HUES64 (cell line): ENCODE data around the gene IGF2.

ENCODE experiments used
- H3K27ac ChIP-seq: 2 replicates; pipeline ENCODE4 v1.7.0; 2013; ENCODE audit warnings: low read depth, low read length, inconsistent platforms
- H3K27me3 ChIP-seq: 2 replicates; pipeline ENCODE4 v1.6.1; 2013; ENCODE audit warnings: mild to moderate bottlenecking, low read length; ENCODE audit not compliant: insufficient read depth
- H3K36me3 ChIP-seq: 2 replicates; pipeline ENCODE4 v1.6.1; 2013; ENCODE audit warnings: mild to moderate bottlenecking, low read length; ENCODE audit not compliant: insufficient read depth
- H3K4me1 ChIP-seq: 2 replicates; pipeline ENCODE4 v1.6.1; 2013; ENCODE audit warnings: mild to moderate bottlenecking, low read length, moderate library complexity; ENCODE audit not compliant: insufficient read depth
- H3K4me3 ChIP-seq: 2 replicates; pipeline ENCODE4 v1.5.1; 2013; ENCODE audit warnings: mild to moderate bottlenecking, low read length, moderate library complexity
- H3K9ac ChIP-seq: 2 replicates; pipeline ENCODE4 v1.6.1; 2013; ENCODE audit warnings: mild to moderate bottlenecking, low read depth, low read length
- H3K9me3 ChIP-seq: 2 replicates; pipeline ENCODE4 v1.6.1; 2013; ENCODE audit warnings: low read depth, low read length; ENCODE audit not compliant: insufficient read depth
- WGBS: fragments of 150-250, 120-280 bp; methylation state at CpG from one replicate; pipeline ENCODE4 v1.1.7; 2013; ENCODE audit warnings: missing lambda C conversion rate; 5-methylcytosine and 5-hydroxymethylcytosine counted together

The IGF2 gene

DNA sequence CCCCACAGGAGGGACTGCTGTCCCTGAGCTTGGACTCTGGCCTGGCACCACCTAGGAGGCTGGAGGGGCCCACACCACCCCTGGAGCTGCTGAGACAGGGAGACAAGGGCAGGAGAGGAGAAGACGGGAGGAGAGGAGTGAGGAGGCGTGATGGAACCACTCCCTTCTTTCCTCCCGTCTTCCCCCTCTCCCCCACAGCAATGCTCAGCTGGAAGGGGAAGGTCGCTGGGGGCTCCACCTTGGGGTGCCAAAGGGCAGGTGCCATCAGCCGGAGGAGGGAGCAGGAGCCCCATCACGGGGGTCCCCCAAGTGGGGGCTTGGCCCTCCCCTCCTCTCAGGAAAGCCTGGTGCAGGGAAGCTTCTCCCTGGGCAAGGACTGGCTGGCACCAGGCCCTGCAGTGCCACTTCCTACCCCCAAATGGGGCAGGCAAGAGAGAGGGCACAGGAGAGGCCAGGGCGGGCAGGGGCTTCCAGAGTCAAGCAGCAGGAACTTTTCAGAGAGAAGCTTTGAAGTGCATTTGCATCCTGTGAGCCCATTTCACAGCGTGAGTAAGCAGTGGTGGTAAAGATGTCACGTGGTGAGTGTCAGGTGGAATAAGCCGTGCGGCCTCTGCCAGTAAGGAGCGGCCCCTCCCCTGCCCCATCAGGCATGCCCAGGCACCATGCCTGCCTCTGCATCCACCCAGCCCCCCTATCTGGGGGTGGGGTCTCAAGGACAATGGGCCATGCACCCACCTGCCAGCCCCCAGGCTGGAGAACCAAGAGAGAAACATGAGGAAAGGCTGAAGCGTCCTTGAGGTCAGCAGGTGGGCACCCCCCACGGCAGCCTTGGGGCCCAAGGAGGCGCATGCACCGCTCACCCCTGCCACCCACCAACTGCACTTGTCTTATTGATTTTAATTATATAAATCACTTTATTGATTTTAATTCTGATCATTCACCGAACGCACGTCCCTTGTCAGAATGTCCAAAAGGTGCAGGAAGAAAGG, 4.9 kb downstream of the IGF2 start:
- no peaks in the 10 kb centered on the region for H3K9me3 ChIP-seq
- H3K36me3 ChIP-seq: no peaks in the 10 kb centered on the region
- no peak overlapping the region for H3K4me3 ChIP-seq
- H3K4me1 ChIP-seq: 0 out of 2 replicates have a peak, but pooled peaks cover 6% of the 10 kb centered on the region
- peaks cover 69% of the 10 kb centered on the region for H3K27me3 ChIP-seq
- H3K9ac ChIP-seq: no peak overlapping the region
- H3K27ac ChIP-seq: no peak overlapping the region
- WGBS: 79% methylated on average over 13 of the region's 19 CpGs

DNA sequence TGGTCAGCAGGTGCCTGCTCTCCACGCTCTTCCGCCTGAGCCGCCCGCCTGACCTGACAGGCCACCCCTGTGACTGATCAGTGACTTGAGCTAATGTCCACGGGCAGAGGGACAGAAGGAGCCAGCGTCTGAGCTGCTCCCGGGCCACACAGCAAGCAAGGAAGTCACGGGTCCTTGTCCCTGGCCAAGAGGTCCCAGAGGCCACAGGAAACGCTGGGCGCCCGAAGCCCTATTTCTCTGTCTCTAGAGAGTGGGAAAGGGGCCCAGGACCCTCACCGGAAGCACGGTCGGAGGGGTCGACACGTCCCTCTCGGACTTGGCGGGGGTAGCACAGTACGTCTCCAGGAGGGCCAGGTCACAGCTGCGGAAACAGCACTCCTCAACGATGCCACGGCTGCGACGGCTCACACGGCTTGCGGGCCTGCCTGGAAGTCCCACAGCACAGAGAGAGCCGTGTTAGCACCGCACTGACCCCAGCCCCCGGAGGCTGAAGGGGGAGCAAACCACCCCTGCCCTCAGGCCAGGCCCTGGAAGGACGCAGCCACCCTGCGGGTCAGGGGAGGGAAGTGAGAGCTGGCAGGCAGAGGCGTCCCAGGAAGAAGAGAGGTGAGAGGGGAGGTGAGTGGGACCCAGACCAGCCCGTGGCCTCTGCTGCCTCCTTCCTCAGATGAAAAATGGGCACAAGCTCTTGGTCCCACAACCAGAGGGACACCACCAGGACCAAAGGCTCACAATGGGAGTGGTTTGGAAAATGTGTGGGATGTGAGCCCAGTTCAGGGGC, 5.8 kb downstream of the IGF2 start:
- no peak overlapping the region for H3K27ac ChIP-seq
- peaks cover 61% of the 10 kb centered on the region for H3K27me3 ChIP-seq
- no peaks in the 10 kb centered on the region for H3K36me3 ChIP-seq
- H3K9me3 ChIP-seq: no peaks in the 10 kb centered on the region
- 73% methylated on average over 33 of the region's 33 CpGs for WGBS
- 0 out of 2 replicates have a peak, but pooled peaks cover 6% of the 10 kb centered on the region for H3K4me1 ChIP-seq
- H3K4me3 ChIP-seq: no peak overlapping the region
- H3K9ac ChIP-seq: no peak overlapping the region

DNA sequence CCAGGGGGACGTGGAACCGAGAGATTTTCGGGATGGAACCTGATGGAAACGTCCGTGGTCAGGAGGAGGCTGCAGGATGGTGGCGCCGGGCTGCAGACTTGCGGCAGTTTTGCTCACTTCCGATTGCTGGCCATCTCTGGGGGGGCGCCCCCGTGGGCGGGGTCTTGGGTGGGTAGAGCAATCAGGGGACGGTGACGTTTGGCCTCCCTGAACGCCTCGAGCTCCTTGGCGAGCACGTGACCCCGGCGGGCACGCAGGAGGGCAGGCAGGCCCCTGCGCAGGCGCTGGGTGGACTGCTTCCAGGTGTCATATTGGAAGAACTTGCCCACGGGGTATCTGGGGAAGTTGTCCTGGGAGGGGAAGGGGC, 6.3 kb downstream of the IGF2 start:
- H3K4me1 ChIP-seq: 0 out of 2 replicates have a peak, but pooled peaks cover 6% of the 10 kb centered on the region
- peaks cover 56% of the 10 kb centered on the region for H3K27me3 ChIP-seq
- no peak overlapping the region for H3K27ac ChIP-seq
- H3K36me3 ChIP-seq: no peaks in the 10 kb centered on the region
- H3K9me3 ChIP-seq: no peaks in the 10 kb centered on the region
- 81% methylated on average over 24 of the region's 24 CpGs for WGBS
- no peak overlapping the region for H3K4me3 ChIP-seq
- H3K9ac ChIP-seq: no peak overlapping the region

DNA sequence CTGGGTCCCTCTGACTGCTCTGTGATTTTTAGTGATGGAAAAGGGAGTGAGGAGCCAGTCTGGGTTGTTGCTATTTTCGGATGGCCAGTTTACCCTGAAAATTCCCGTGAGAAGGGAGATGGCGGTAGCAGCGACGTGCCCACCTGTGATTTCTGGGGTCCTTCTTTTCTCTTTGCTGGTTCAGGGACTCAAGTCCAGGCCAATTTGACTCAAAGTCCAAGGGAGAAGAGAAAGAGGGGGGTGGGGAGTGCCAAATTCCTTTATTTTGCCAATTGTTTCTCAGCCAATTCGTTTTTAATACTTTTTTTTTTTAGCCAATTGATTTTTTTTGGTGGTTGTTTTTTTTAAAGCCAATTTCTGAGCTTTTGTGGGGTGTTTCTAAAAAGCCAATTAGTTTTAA, 6.9 kb downstream of the IGF2 start:
- Histone ChIP-seq H3K36me3 (no peaks in the 10 kb centered on the region), H3K27me3 (peaks cover 50% of the 10 kb centered on the region), H3K4me1 (0 out of 2 replicates have a peak, but pooled peaks cover 6% of the 10 kb centered on the region), H3K9ac (no peak overlapping the region), H3K27ac (no peak overlapping the region), H3K9me3 (no peaks in the 10 kb centered on the region), H3K4me3 (no peak overlapping the region)
- WGBS: 90% methylated on average over 6 of the region's 6 CpGs

DNA sequence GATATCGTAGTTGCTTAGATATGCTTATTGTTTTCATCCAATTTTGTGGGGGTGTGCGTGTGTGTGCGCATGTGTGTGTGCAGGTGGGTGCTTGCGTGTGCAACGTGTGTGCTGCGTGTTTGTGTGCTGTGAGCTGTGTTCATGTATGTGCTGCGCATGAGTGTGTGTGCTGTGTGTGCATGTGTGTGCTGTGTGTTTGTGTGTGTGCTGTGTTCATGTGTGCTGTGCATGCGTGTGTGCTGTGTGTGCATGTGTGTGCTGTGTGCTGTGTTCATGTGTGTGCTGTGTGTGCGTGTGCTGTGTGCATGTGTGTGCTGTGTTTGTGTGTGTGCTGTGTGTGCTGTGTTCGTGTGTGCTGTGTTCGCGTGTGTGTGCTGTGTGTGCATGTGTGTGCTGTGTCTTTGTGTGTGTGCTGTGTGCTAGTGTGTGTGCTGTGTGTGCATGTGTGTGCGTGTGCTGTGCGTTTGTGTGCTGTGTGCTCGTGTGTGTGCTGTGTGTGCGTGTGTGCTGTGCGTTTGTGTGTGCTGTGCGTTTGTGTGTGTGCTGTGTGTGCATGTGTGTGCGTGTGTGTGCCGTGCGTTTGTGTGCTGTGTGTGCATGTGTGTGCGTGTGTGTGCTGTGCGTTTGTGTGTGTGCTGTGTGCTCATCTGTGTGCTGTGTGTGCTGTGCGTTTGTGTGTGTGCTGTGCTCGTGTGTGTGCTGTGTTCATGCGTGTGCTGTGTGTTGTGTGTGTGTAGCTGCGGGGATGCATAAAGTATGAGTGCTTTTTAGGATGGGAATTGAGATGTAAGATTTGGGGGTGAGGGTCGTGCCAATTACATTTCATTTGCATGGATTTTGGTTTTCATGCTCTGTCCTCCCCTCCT, 7.6 kb downstream of the IGF2 start:
- H3K4me1 ChIP-seq: 0 out of 2 replicates have a peak, but pooled peaks cover 1% of the 10 kb centered on the region
- no peak overlapping the region for H3K9ac ChIP-seq
- WGBS: 89% methylated on average over 28 of the region's 28 CpGs
- peaks cover 43% of the 10 kb centered on the region for H3K27me3 ChIP-seq
- no peak overlapping the region for H3K4me3 ChIP-seq
- H3K9me3 ChIP-seq: no peaks in the 10 kb centered on the region
- H3K27ac ChIP-seq: no peak overlapping the region
- no peaks in the 10 kb centered on the region for H3K36me3 ChIP-seq

DNA sequence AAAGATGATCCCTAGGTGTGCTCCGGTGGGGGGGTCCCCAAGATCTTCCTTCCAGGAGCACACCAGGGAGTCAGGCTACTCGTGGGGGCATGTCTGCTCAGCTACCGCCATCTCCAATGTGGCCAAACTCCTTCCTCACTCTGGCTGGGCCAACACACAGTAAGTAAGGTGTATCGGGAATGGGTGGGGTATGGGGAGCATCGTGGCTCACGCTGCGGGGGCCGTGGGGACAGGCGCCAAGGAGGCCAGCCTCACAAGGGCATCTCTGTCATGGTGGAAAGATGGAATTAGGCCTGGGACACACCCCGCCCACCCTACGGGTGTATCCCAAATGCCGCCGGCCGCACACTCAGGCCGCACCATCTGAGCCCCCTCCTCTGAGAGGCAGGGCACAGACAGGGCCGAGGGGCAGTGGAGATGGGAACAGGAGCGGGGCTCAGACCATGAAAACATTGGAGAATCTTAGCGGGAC, 8.3 kb downstream of the IGF2 start:
- Histone ChIP-seq H3K9ac (no peak overlapping the region), H3K36me3 (no peaks in the 10 kb centered on the region), H3K9me3 (no peaks in the 10 kb centered on the region), H3K27ac (no peak overlapping the region), H3K4me1 (no peaks in the 10 kb centered on the region), H3K27me3 (peaks cover 36% of the 10 kb centered on the region), H3K4me3 (no peak overlapping the region)
- WGBS: 87% methylated on average over 18 of the region's 18 CpGs

DNA sequence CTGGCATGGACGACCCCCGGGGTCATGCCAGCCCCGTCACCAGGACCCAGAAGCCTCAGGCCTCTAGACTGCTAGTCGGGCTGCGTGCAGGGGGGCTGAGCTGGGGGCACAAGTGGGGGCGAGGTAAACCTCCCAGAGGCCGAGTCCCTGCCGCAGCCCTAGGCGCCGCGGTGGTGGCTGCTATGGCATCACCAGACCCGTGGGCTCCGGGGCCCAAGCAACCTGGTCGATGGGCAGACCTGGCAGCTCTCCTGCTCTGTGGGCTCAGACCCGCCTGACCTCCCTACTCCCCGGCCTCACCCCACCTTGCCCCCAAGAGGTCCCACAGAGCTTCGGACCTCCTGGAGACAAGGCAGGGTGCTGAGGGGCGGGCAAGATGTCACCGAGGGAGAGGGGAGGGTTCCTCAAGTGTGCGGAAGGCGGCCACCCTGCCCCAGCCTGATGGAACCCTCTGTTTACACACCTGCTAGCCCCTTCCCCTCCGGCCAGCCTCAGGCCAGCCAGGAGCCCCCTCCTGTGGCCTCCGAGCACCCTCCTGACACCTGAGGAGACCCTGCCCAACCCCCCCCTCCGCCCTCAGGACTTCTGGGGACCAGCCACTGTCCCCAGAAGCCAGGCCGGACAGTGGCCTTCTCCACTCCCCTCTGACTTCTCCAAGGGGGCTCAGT, 9.4 kb downstream of the IGF2 start:
- Histone ChIP-seq H3K4me1 (no peaks in the 10 kb centered on the region), H3K9me3 (no peaks in the 10 kb centered on the region), H3K27ac (no peak overlapping the region), H3K36me3 (no peaks in the 10 kb centered on the region), H3K27me3 (peaks cover 26% of the 10 kb centered on the region), H3K9ac (no peak overlapping the region), H3K4me3 (no peak overlapping the region)
- 93% methylated on average over 25 of the region's 25 CpGs for WGBS

DNA sequence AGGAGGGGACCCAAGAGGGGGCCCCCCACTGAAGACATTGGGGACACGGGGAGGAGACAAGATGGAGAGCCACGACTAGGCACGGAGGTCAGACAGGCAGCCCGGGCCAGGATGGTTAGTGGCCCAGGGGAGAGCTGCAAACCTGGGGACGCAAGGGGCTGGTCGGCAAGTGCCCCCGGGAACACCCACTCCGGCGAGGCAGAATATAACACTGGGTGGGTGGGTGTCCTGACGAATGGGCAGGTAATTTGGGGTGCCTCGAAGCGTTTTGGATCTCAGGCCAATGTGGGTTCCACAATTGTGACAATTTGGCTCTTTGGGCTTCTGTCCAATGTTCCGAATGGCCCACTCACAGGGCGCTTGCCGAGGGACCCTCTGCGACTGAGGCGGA, 9.9 kb downstream of the IGF2 start:
- no peaks in the 10 kb centered on the region for H3K4me1 ChIP-seq
- no peak overlapping the region for H3K4me3 ChIP-seq
- H3K9ac ChIP-seq: no peak overlapping the region
- no peak overlapping the region for H3K27ac ChIP-seq
- no peaks in the 10 kb centered on the region for H3K36me3 ChIP-seq
- no peaks in the 10 kb centered on the region for H3K9me3 ChIP-seq
- H3K27me3 ChIP-seq: peaks cover 20% of the 10 kb centered on the region
- 92% methylated on average over 17 of the region's 17 CpGs for WGBS

DNA sequence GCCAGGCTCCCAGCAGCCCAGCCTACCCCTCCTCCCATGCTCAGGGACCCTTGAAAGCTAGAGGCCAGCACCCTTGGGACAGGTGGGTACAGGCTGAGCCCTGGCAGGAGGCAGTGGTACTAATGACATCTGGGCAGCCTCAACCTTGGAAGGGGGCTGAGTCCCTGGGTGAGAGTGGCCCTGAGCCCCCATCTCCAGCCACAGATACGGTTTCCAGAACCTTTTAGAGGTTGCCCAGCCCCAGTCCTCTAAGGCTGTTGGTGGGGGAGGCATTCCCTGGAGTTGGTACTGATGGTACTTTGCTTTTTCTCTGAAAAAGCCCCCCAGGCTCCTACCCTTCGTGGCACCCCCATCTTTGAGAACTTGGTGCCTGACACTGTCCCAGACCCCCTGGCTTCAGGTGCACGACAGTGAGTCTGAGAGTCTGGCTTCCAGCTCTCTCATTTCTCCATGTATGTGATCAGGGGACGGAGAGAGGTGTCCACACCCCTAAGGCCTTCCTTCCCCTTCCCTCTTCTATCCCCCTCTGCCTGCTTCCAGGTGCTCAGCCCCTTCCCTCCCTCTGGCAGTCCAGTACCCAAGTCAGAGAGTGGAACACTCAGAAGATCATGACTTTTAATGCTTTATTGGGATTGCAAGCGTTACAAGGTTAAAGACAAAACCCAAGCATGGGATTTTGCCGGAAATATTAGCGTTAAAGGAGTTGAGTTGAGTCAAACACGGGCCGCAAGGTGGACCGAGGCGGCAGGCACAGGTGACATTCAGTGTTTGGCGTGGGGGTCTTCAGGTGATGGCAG, 10.5 kb downstream of the IGF2 start:
- no peaks in the 10 kb centered on the region for H3K4me1 ChIP-seq
- no peak overlapping the region for H3K27ac ChIP-seq
- no peak overlapping the region for H3K9ac ChIP-seq
- H3K9me3 ChIP-seq: no peaks in the 10 kb centered on the region
- no peaks in the 10 kb centered on the region for H3K36me3 ChIP-seq
- H3K4me3 ChIP-seq: no peak overlapping the region
- 94% methylated on average over 12 of the region's 12 CpGs for WGBS
- H3K27me3 ChIP-seq: peaks cover 14% of the 10 kb centered on the region

DNA sequence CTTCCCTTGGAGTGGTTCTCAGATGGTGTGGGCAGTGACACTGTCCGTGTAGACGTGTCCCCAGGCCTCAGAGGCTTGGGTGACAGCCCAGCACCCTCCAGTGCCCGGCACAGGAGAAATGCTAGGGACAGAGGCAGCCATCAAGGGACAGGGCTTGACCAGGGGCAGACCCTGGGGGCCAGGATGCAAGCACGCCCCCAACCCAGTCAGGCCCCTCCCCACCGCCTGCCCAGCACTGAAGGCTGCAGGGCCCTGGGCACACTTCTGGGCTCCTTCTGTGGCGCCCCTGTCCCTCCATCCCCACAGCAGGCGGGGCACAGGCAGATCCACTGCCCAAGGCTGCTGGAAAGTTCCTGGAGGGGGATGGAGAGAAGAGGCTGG, 11.1 kb downstream of the IGF2 start:
- H3K9me3 ChIP-seq: no peaks in the 10 kb centered on the region
- no peak overlapping the region for H3K4me3 ChIP-seq
- no peak overlapping the region for H3K27ac ChIP-seq
- H3K9ac ChIP-seq: no peak overlapping the region
- no peaks in the 10 kb centered on the region for H3K36me3 ChIP-seq
- WGBS: 88% methylated on average over 6 of the region's 7 CpGs
- peaks cover 8% of the 10 kb centered on the region; the same call in 1 of the 2 replicates for H3K27me3 ChIP-seq
- no peaks in the 10 kb centered on the region for H3K4me1 ChIP-seq
